NOMO-1 treated with DMSO at 0.1 percent for 48 hours (cell line): ENCODE data around the gene FAM184B.
A peak's percentile ranks its signal among the peaks of the same experiment; 100 is the strongest.

Experiments
- DNase-seq: peaks from one replicate; lab custom pipeline; 2025; ENCODE audit not compliant: unreplicated experiment; lab: John Stamatoyannopoulos, UW

Gene FAM184B

GRCh38 chr4:17646693-17647092 lies 134.7 kb downstream of the FAM184B start:
- DNase-seq = no peak

- no peak for DNase-seq
Measured at GRCh38 chr4:17642398-17642783, 139.0 kb downstream of the FAM184B start.

GRCh38 chr4:17639136-17639535 lies 142.3 kb downstream of the FAM184B start:
- no peak for DNase-seq

- DNase-seq = peak; percentile 66
Measured at GRCh38 chr4:17636696-17637622, 144.5 kb downstream of the FAM184B start.

- DNase-seq = no peak
Measured at GRCh38 chr4:17636341-17636695, 145.1 kb downstream of the FAM184B start.

- no peak for DNase-seq
Measured at GRCh38 chr4:17635056-17635455, 146.4 kb downstream of the FAM184B start.

GRCh38 chr4:17633600-17633999 lies 147.8 kb downstream of the FAM184B start:
- DNase-seq = no peak

GRCh38 chr4:17630228-17630627 lies 151.2 kb downstream of the FAM184B start:
- no peak for DNase-seq

- DNase-seq = no peak
Measured at GRCh38 chr4:17624821-17625220, 156.6 kb downstream of the FAM184B start.

- no peak for DNase-seq
Measured at GRCh38 chr4:17623451-17624001, 157.9 kb downstream of the FAM184B start.

GRCh38 chr4:17619416-17620105 lies 161.9 kb downstream of the FAM184B start:
- DNase-seq = no peak

GRCh38 chr4:17618926-17619325 lies 162.5 kb downstream of the FAM184B start:
- no peak for DNase-seq

- no peak for DNase-seq
Measured at GRCh38 chr4:17616283-17616682, 165.1 kb downstream of the FAM184B start.

- DNase-seq = peak; percentile 87
Measured at GRCh38 chr4:17614416-17615299, 166.8 kb downstream of the FAM184B start, which contains the start of gene MED28. Gene MED28 (plus strand): TSS chr4:17614641. CDS start chr4:17614655, 14 bp downstream.

- no peak for DNase-seq
Measured at GRCh38 chr4:17613761-17614415, 167.5 kb downstream of the FAM184B start.

GRCh38 chr4:17605236-17605635 lies 176.2 kb downstream of the FAM184B start:
- no peak for DNase-seq

GRCh38 chr4:17599826-17600225 lies 181.6 kb downstream of the FAM184B start:
- DNase-seq = no peak

- no peak for DNase-seq
Measured at GRCh38 chr4:17597517-17597916, 183.9 kb downstream of the FAM184B start.

- DNase-seq = peak; percentile 96
Measured at GRCh38 chr4:17595471-17596005, 185.9 kb downstream of the FAM184B start.

GRCh38 chr4:17589355-17589754 lies 192.1 kb downstream of the FAM184B start:
- no peak for DNase-seq
